ENCODE results near the gene GPR31.
"Not testable (repeated sequence)": the region's sequence is repeated elsewhere in the genome, so short reads cannot be mapped to it uniquely, and the experiment has no call there.

DNA sequence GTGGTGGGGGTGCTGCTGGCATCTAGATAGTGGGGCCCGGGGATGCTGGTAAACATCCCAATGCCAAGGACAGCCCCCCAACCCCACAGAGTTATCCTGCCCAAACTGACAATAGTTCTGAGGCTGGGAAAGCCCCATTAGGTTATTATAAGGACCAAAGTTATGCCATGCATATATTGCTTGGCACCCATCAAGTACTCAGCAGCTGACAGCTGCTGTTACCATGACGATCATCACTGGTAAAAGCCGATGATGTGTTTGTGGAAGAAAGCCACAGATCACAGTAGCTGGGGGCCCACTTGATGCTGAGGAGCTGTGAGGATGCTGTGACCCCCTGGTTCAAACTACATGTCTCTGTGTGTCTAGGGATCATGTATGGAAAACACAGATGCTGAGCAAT is 27.3 kb upstream of the GPR31 start:
- TF ChIP-seq, protein P1, sequence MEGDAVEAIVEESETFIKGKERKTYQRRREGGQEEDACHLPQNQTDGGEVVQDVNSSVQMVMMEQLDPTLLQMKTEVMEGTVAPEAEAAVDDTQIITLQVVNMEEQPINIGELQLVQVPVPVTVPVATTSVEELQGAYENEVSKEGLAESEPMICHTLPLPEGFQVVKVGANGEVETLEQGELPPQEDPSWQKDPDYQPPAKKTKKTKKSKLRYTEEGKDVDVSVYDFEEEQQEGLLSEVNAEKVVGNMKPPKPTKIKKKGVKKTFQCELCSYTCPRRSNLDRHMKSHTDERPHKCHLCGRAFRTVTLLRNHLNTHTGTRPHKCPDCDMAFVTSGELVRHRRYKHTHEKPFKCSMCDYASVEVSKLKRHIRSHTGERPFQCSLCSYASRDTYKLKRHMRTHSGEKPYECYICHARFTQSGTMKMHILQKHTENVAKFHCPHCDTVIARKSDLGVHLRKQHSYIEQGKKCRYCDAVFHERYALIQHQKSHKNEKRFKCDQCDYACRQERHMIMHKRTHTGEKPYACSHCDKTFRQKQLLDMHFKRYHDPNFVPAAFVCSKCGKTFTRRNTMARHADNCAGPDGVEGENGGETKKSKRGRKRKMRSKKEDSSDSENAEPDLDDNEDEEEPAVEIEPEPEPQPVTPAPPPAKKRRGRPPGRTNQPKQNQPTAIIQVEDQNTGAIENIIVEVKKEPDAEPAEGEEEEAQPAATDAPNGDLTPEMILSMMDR (conservative IDR thresholded peaks at IDR 0.05), result not testable (repeated sequence)
- TF ChIP-seq EZH2 (IDR thresholded peaks at IDR 0.05; ENCODE audit: low read depth), result not testable (repeated sequence)
